ENCODE results near the gene CADM2. TPM values are rescaled to one million over a fixed set of nuclear protein-coding genes. Genes with fewer than 3 reads are reported as not detected.
"Not testable (repeated sequence)": the region's sequence is repeated elsewhere in the genome, so short reads cannot be mapped to it uniquely, and the experiment has no call there.

The CADM2 gene
- total RNA-seq, 8 experiments from 2014 or later = 0.15 to 19.2 (median 4.8) TPM

DNA sequence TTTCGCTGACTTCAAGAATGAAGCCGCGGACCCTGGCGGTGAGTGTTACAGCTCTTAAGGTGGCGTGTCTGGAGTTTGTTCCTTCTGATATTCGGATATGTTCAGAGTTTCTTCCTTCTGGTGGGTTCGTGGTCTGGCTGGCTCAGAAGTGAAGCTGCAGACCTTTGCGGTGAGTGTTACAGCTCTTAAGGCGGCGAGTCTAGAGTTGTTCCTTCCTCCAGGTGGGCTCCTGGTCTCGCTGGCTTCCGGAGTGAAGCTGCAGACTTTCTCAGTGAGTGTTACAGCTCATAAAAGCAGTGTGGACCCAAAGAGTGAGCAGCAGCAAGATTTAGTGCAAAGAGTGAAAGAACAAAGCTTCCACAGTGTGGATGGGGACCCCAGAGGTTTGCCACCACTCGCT lies 174.1 kb downstream of the CADM2 start:
- H3K4me1 ChIP-seq (replicated peaks in 1 of 2); H3K27ac ChIP-seq; in situ Hi-C loops (cut with MboI; ENCODE audit: low pct_unique_long_range_greater_than_20kb in 2 of 9, low sequenced_read_pairs in 9 of 9, unreplicated experiment in 9 of 9); ATAC-seq (replicated peaks in 6 of 8); H3K4me3 ChIP-seq: not testable (repeated sequence)
- 25 to 100% (median 94%) methylated on average over 1 to 10 of the region's 13 CpGs; no CpG with 5 or more reads in 2 of the 10 experiments for WGBS, 10 experiments

DNA sequence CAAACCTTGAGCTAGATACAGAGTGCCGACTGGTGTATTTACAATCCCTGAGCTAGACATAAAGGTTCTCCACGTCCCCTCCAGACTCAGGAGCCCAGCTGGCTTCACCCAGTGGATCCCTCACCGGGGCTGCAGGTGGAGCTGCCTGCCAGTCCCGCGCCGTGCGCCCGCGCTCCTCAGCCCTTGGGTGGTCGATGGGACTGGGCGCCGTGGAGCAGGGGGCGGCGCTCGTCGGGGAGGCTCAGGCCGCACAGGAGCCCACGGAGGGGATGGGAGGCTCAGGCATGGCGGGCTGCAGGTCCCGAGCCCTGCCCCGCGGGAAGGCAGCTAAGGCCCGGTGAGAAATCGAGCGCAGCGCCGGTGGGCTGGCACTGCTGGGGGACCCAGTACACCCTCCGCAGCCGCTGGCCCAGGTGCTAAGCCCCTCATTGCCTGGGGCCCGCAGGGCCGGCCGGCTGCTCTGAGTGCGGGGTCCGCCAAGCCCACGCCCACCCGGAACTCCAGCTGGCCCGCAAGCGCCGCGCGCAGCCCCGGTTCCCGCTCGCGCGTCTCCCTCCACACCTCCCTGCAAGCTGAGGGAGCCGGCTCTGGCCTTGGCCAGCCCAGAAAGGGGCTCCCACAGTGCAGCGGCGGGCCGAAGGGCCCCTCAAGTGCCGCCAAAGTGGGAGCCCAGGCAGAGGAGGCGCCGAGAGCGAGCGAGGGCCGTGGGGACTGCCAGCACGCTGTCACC lies 175.1 kb downstream of the CADM2 start:
- in situ Hi-C loops (cut with MboI; ENCODE audit: low pct_unique_long_range_greater_than_20kb in 2 of 9, low sequenced_read_pairs in 9 of 9, unreplicated experiment in 9 of 9); ATAC-seq (replicated peaks in 6 of 8); H3K27ac ChIP-seq; H3K4me3 ChIP-seq; H3K4me1 ChIP-seq (replicated peaks in 1 of 2): not testable (repeated sequence)
- WGBS, 10 experiments = 100% methylated on average over 2 of the region's 57 CpGs; no CpG with 5 or more reads in 9 of the 10 experiments

DNA sequence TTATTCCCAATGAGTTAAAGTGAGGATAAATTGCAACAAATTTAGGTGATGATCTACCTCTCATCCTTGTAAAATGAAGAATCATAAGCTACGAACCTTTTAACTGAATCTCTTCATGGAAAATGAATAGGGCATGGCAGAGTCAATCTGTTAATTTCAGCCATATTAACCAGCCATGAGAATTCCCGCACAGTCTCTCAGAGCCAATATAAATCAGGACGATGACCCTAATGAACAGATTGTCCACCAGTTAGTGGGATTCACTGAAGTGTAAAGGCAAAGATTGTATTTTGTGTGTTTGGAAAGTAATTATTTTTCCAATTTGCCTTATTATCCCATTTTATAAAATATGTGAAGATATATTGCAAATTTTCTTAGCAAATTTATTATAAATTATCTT lies 183.8 kb downstream of the CADM2 start:
- WGBS, 10 experiments = 17 to 100% (median 74%) methylated on average over 1 to 3 of the region's 3 CpGs; no CpG with 5 or more reads in 1 of the 10 experiments
- Histone ChIP-seq H3K4me1 (replicated peaks in 1 of 2) (no peaks in the 10 kb centered on the region), H3K27ac (no peak overlapping the region), H3K4me3 (no peak overlapping the region)
- in situ Hi-C loops (cut with MboI; ENCODE audit: low pct_unique_long_range_greater_than_20kb in 2 of 9, low sequenced_read_pairs in 9 of 9, unreplicated experiment in 9 of 9) = no loop called here
- no peak for ATAC-seq (replicated peaks in 6 of 8)

DNA sequence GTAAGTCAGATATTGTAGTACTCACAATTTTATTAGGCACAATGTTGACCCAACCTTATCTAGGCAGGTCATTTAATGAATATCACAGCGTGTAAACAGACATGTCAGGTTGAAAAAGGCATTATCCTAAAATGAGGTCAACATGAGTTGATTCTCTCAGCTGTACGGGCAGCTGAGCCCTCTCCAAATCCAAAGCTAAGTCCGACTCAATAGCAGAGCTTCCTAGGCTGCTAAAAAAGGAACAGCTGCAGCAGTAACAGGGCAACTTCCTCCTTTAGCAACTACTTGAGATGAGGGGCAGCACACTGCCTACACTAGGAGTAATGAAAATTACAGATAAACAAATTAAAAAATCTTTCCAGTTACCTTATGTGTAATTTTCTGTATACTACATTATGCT lies 189.2 kb downstream of the CADM2 start:
- Histone ChIP-seq H3K4me3 (no peak overlapping the region), H3K27ac (no peak overlapping the region), H3K4me1 (replicated peaks in 1 of 2) (no peaks in the 10 kb centered on the region)
- 0 to 80% (median 58%) methylated on average over 1 to 3 of the region's 3 CpGs; no CpG with 5 or more reads in 2 of the 10 experiments for whole genome bisulfite sequencing, 10 experiments
- in situ Hi-C loops (cut with MboI; ENCODE audit: low pct_unique_long_range_greater_than_20kb in 2 of 9, low sequenced_read_pairs in 9 of 9, unreplicated experiment in 9 of 9) = no loop called here
- no peak for ATAC-seq (replicated peaks in 6 of 8)

DNA sequence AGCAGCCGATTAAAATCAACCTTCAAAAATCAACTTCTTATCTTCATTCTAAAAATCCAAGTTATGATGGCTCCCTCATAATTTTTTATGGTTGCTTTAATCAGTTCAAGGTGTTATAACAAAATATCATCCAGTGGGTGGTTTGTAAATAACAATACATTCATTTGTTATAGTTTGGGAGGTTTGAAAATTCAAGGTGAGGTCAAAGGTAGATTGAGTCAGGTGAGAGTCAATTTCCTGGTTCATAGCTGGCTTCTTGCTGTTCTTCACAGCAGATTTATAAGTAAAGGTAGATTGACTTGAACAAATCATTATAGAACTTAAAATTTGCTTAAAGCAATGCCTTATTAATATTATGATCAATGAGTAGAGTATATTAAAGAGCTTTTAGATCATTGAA lies 192.8 kb downstream of the CADM2 start:
- no peak overlapping the region for H3K27ac ChIP-seq
- in situ Hi-C loops (cut with MboI; ENCODE audit: low pct_unique_long_range_greater_than_20kb in 2 of 9, low sequenced_read_pairs in 9 of 9, unreplicated experiment in 9 of 9) = no loop called here
- no peaks in the 10 kb centered on the region for H3K4me1 ChIP-seq (replicated peaks in 1 of 2)
- H3K4me3 ChIP-seq = no peak overlapping the region
- WGBS, 10 experiments = 0 to 100% (median 80%) methylated on average over 1 of the region's 1 CpG; no CpG with 5 or more reads in 1 of the 10 experiments
- no peak for ATAC-seq (replicated peaks in 6 of 8)

DNA sequence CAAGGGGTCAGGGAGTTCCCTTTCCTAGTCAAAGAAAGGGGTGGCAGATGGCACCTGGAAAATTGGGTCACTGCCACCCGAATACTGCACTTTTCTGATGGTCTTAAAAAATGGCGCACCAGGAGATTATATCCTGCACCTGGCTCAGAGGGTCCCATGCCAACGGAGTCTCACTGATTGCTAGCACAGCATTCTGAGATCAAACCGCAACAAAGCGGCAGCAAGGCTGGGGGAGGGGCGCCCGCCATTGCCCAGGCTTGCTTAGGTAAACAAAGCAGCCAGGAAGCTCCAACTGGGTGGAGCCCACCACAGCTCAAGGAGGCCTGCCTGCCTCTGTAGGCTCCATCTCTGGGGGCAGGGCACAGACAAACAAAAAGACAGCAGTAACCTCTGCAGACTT lies 194.5 kb downstream of the CADM2 start:
- H3K4me1 ChIP-seq (replicated peaks in 1 of 2) = not testable (repeated sequence)

DNA sequence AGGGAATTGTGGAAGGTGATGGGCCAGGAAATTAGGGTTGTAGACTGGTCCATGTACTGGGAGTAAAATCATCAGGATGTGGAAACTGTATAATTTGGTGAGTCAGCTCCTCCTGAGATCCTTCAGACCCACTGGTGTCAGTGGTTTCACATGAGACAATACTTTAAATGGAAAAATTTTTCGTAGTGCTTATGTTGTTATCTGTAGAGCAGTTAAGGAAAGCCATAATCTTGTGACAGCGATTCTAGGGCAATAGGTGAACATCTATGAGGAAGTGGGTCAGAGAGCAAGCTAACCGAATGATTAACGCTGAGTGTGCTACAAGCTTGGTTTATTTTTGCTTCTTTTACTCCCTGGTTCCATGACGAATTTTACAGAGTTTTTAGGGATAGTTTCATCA lies 200.6 kb downstream of the CADM2 start:
- ATAC-seq (replicated peaks in 6 of 8) = no peak
- WGBS, 10 experiments = 4 to 96% (median 58%) methylated on average over 2 to 5 of the region's 5 CpGs
- H3K4me3 ChIP-seq = no peak overlapping the region
- H3K27ac ChIP-seq = no peak overlapping the region
- peaks cover 0 to 2% of the 10 kb centered on the region in 2 donors for H3K4me1 ChIP-seq (replicated peaks in 1 of 2)
- in situ Hi-C loops (cut with MboI; ENCODE audit: low pct_unique_long_range_greater_than_20kb in 2 of 9, low sequenced_read_pairs in 9 of 9, unreplicated experiment in 9 of 9) = no loop called here

More for the DNA sequence above, 194.5 kb downstream of the CADM2 start:
- ATAC-seq (replicated peaks in 6 of 8); in situ Hi-C loops (cut with MboI; ENCODE audit: low pct_unique_long_range_greater_than_20kb in 2 of 9, low sequenced_read_pairs in 9 of 9, unreplicated experiment in 9 of 9); H3K27ac ChIP-seq; H3K4me3 ChIP-seq: not testable (repeated sequence)
- 80% methylated on average over 3 of the region's 7 CpGs; no CpG with 5 or more reads in 9 of the 10 experiments for WGBS, 10 experiments

DNA sequence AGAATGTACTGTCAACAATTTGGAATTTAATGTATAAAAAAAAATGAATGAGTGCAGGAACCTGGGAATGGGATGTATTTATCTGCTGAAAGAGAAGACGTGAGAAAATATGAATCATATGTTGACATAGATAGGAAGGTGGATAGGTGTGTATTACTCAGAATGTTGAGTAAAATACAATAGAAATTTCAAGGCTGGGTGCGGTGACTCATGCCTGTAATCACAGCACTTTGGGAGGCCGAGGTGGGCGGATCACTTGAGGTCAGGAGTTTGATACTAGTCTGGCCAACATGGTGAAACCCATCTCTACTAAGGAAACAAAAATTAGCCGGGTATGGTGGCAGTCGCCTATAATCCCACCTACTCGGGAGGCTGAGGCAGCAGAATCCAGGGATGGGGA lies 202.8 kb downstream of the CADM2 start:
- no peak for ATAC-seq (replicated peaks in 6 of 8)
- Histone ChIP-seq H3K4me1 (replicated peaks in 1 of 2) (peaks cover 0 to 4% of the 10 kb centered on the region in 2 donors), H3K4me3 (no peak overlapping the region), H3K27ac (no peak overlapping the region)
- in situ Hi-C loops (cut with MboI; ENCODE audit: low pct_unique_long_range_greater_than_20kb in 2 of 9, low sequenced_read_pairs in 9 of 9, unreplicated experiment in 9 of 9) = no loop called here
- WGBS, 10 experiments = 10 to 98% (median 66%) methylated on average over 2 to 7 of the region's 7 CpGs; no CpG with 5 or more reads in 2 of the 10 experiments

DNA sequence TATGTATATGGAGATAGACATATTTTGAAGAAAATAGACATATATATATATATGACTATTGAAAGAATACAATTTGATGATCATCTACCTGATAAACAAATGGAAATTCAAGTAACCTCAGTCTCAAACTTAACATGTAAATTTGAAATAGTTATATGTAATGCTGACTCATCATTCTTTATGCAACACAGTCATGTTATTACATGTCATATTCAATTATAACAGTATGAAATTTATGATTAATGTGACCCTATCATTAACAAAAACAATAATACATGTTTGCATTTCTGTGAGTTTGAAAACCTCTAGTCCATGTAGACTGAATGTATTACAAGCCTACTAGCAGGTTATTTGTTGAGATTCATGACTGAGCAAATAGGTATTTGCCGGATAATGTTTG lies 204.1 kb downstream of the CADM2 start:
- Histone ChIP-seq H3K4me1 (replicated peaks in 1 of 2) (peaks cover 0 to 4% of the 10 kb centered on the region in 2 donors), H3K27ac (no peak overlapping the region), H3K4me3 (no peak overlapping the region)
- no peak for ATAC-seq (replicated peaks in 6 of 8)
- in situ Hi-C loops (cut with MboI; ENCODE audit: low pct_unique_long_range_greater_than_20kb in 2 of 9, low sequenced_read_pairs in 9 of 9, unreplicated experiment in 9 of 9) = no loop called here
- WGBS, 10 experiments = 10 to 100% (median 90%) methylated on average over 1 of the region's 1 CpG; no CpG with 5 or more reads in 2 of the 10 experiments

DNA sequence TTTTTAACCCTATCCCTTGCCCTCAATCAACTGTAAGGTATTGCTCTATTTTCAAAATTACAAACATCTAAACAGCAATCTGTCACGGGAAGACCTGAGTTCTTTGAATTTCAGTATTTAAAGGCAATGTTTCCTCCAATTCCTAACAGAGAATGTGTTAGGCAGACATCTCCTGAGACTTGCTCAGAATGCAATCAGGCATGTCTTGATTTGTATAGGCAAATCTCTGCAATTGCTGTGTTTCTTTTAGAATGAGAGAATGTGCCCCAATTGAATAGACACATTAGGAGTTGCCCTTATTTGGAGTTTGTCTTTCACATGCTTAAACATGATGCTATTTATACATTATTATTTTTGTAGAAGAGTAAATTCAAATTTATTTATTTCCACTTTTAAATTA lies 205.6 kb downstream of the CADM2 start:
- H3K27ac ChIP-seq = no peak overlapping the region

DNA sequence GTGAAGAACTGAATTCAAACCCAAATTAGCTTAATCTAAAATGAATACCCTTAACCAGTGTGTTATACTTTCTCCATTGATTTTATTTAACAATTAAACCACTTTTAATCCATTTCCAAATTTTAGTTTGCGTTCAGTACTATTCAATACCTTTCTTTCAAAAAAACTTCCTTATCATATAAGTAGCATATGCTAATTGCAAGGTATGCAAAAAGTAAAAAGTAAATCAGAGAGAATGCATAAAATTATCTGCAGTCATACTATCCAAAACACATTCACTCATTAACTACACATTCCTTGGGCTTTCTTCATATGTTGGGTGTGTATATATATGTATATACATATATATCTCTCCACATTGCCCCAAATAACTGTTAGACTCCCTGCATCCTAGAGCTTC lies 208.8 kb downstream of the CADM2 start:
- in situ Hi-C loops (cut with MboI; ENCODE audit: low pct_unique_long_range_greater_than_20kb in 2 of 9, low sequenced_read_pairs in 9 of 9, unreplicated experiment in 9 of 9) = no loop called here
- H3K27ac ChIP-seq = no peak overlapping the region
- WGBS, 10 experiments = 0 to 100% (median 83%) methylated on average over 1 of the region's 1 CpG; no CpG with 5 or more reads in 2 of the 10 experiments
- no peak overlapping the region for H3K4me3 ChIP-seq
- ATAC-seq (replicated peaks in 6 of 8) = no peak
- H3K4me1 ChIP-seq (replicated peaks in 1 of 2) = peaks cover 0 to 4% of the 10 kb centered on the region in 2 donors

More for the DNA sequence above, 205.6 kb downstream of the CADM2 start:
- Histone ChIP-seq H3K4me3 (no peak overlapping the region), H3K4me1 (replicated peaks in 1 of 2) (peaks cover 0 to 4% of the 10 kb centered on the region in 2 donors)
- in situ Hi-C loops (cut with MboI; ENCODE audit: low pct_unique_long_range_greater_than_20kb in 2 of 9, low sequenced_read_pairs in 9 of 9, unreplicated experiment in 9 of 9) = no loop called here
- 0 to 38% (median 17%) methylated on average over 1 of the region's 1 CpG; no CpG with 5 or more reads in 7 of the 10 experiments for WGBS, 10 experiments
- ATAC-seq (replicated peaks in 6 of 8) = no peak

DNA sequence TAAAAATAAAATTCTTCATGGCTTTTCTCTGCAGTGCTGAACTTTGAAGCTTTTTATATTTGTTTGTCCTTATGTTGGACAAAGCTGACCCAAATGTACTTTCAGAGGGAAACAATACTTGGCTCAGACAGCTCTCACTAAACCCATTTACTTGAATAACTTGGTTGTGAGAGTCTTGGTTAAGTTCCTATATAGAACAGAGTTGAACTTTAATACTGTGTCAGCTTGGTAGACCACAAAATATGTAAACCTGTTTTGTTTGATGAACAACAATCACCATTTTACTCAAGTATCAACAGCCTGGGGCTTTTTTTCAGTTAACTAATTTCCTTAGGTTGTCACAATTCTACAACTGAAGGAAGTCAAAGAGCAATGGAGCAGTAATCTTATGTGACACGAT lies 211.9 kb downstream of the CADM2 start:
- no peak for ATAC-seq (replicated peaks in 6 of 8)
- H3K4me3 ChIP-seq = no peak overlapping the region
- WGBS, 10 experiments = 0 to 100% (median 56%) methylated on average over 1 of the region's 1 CpG; no CpG with 5 or more reads in 1 of the 10 experiments
- in situ Hi-C loops (cut with MboI; ENCODE audit: low pct_unique_long_range_greater_than_20kb in 2 of 9, low sequenced_read_pairs in 9 of 9, unreplicated experiment in 9 of 9) = no loop called here
- no peak overlapping the region for H3K27ac ChIP-seq
- H3K4me1 ChIP-seq (replicated peaks in 1 of 2) = no peaks in the 10 kb centered on the region

DNA sequence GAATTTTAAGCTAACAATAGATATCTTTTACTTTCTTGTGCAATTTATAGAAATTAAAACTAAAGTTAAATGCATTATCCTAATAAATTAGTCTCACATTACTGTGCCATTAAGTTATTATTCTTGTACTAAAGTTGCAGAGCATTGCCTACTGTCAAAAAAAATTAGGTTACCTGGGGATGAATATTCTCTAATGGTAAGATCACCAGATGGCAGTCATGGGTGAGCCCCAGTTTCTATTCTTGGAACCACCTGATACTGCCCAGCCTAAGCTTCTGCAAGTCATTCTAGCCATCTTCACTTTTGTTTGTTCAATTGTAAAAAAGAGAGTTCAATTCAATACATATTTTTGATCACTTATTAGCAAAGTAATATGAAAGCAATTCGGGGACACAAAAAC lies 213.2 kb downstream of the CADM2 start:
- Histone ChIP-seq H3K4me1 (replicated peaks in 1 of 2) (no peaks in the 10 kb centered on the region), H3K27ac (no peak overlapping the region), H3K4me3 (no peak overlapping the region)
- no peak for ATAC-seq (replicated peaks in 6 of 8)
- WGBS, 10 experiments = 0 to 100% (median 50%) methylated on average over 1 of the region's 1 CpG; no CpG with 5 or more reads in 2 of the 10 experiments
- in situ Hi-C loops (cut with MboI; ENCODE audit: low pct_unique_long_range_greater_than_20kb in 2 of 9, low sequenced_read_pairs in 9 of 9, unreplicated experiment in 9 of 9) = no loop called here

DNA sequence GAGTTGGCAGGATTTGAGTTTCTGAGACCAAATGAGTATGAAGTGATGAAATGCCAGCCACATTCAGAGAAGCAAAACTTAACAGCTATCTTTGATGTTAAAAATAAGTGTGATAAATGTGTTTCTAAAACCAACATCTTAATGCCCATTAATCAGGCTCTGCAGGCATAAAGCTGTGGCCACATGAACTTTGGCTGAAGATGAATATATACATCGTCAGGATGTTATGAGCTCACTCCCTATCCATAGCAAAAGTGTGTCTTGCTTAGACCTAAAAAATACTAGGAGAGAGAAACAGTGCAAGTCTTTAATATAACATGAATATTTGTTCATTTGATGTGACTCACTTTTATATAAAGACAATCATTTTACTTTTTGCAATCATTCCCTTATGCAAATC lies 218.0 kb downstream of the CADM2 start:
- H3K27ac ChIP-seq = no peak overlapping the region

More for the DNA sequence above, 218.0 kb downstream of the CADM2 start:
- no peak overlapping the region for H3K4me3 ChIP-seq
- peak in 4 of 8 experiments; percentile 63 to 76 (median 70) for ATAC-seq (replicated peaks in 6 of 8)
- H3K4me1 ChIP-seq (replicated peaks in 1 of 2) = no peaks in the 10 kb centered on the region
- in situ Hi-C loops (cut with MboI; ENCODE audit: low pct_unique_long_range_greater_than_20kb in 2 of 9, low sequenced_read_pairs in 9 of 9, unreplicated experiment in 9 of 9) = no loop called here
- 10 to 100% (median 50%) methylated on average over 1 of the region's 1 CpG; no CpG with 5 or more reads in 5 of the 10 experiments for WGBS, 10 experiments
